T-helper 1 cell treated with Interleukin-12 subunit alpha and Interleukin-12 subunit beta and Interleukin-4 antibody, amounts not matched to agents 30 μg/mL and 1 μg/mL, for 36 hours (primary cell): Measurements from ENCODE around the gene HOXD1.

Experiments
- H3K27ac Mint-ChIP-seq: one replicate; pipeline ENCODE4 v1.8.0; 2021; ENCODE audit warnings: mild to moderate bottlenecking, mixed read lengths
- H3K27me3 Mint-ChIP-seq: one replicate; pipeline ENCODE4 v1.8.0; 2021; ENCODE audit warnings: low read depth, mixed read lengths
- H3K36me3 Mint-ChIP-seq: one replicate; pipeline ENCODE4 v1.8.0; 2021; ENCODE audit warnings: low read depth, mixed read lengths
- H3K4me1 Mint-ChIP-seq: one replicate; pipeline ENCODE4 v1.8.0; 2021; ENCODE audit warnings: low read depth, mixed read lengths
- H3K4me3 Mint-ChIP-seq: one replicate; pipeline ENCODE4 v1.8.0; 2021; ENCODE audit warnings: mild to moderate bottlenecking, moderate library complexity, mixed read lengths
- H3K9me3 Mint-ChIP-seq: one replicate; pipeline ENCODE4 v1.8.0; 2021; ENCODE audit warnings: mixed read lengths

Gene HOXD1

GRCh38 chr2:176170602-176171305, 17.7 kb upstream of the HOXD1 start:
- H3K27me3 Mint-ChIP-seq = peaks cover 81% of the 10 kb centered on the region
- no peak overlapping the region for H3K27ac Mint-ChIP-seq
- no peak overlapping the region for H3K4me3 Mint-ChIP-seq
- H3K36me3 Mint-ChIP-seq = peaks cover 3% of the 10 kb centered on the region
- H3K4me1 Mint-ChIP-seq = no peaks in the 10 kb centered on the region
- no peaks in the 10 kb centered on the region for H3K9me3 Mint-ChIP-seq

GRCh38 chr2:176171351-176172006, 17.0 kb upstream of the HOXD1 start:
- peaks cover 81% of the 10 kb centered on the region for H3K27me3 Mint-ChIP-seq
- peaks cover 3% of the 10 kb centered on the region for H3K36me3 Mint-ChIP-seq
- no peaks in the 10 kb centered on the region for H3K9me3 Mint-ChIP-seq
- H3K4me3 Mint-ChIP-seq = no peak overlapping the region
- no peaks in the 10 kb centered on the region for H3K4me1 Mint-ChIP-seq
- no peak overlapping the region for H3K27ac Mint-ChIP-seq

GRCh38 chr2:176172007-176172894, 16.2 kb upstream of the HOXD1 start:
- Mint-ChIP-seq H3K36me3 (peaks cover 3% of the 10 kb centered on the region), H3K9me3 (no peaks in the 10 kb centered on the region), H3K27me3 (peaks cover 81% of the 10 kb centered on the region), H3K4me3 (no peak overlapping the region), H3K4me1 (no peaks in the 10 kb centered on the region), H3K27ac (peak overlapping the region; percentile 69)

GRCh38 chr2:176172895-176173566, 15.4 kb upstream of the HOXD1 start:
- H3K9me3 Mint-ChIP-seq = no peaks in the 10 kb centered on the region
- no peaks in the 10 kb centered on the region for H3K4me1 Mint-ChIP-seq
- peaks cover 3% of the 10 kb centered on the region for H3K36me3 Mint-ChIP-seq
- H3K27me3 Mint-ChIP-seq = peaks cover 81% of the 10 kb centered on the region
- H3K4me3 Mint-ChIP-seq = no peak overlapping the region
- H3K27ac Mint-ChIP-seq = peak overlapping the region; percentile 69

- Mint-ChIP-seq H3K36me3 (peaks cover 3% of the 10 kb centered on the region), H3K9me3 (no peaks in the 10 kb centered on the region), H3K4me3 (no peak overlapping the region), H3K27me3 (peaks cover 88% of the 10 kb centered on the region), H3K27ac (no peak overlapping the region), H3K4me1 (no peaks in the 10 kb centered on the region)
Measured at GRCh38 chr2:176173567-176174381, 14.7 kb upstream of the HOXD1 start.

- H3K27me3 Mint-ChIP-seq = peaks cover 92% of the 10 kb centered on the region
- H3K4me1 Mint-ChIP-seq = no peaks in the 10 kb centered on the region
- no peak overlapping the region for H3K4me3 Mint-ChIP-seq
- H3K36me3 Mint-ChIP-seq = peaks cover 3% of the 10 kb centered on the region
- H3K9me3 Mint-ChIP-seq = no peaks in the 10 kb centered on the region
- H3K27ac Mint-ChIP-seq = no peak overlapping the region
Measured at GRCh38 chr2:176174382-176174823, 14.1 kb upstream of the HOXD1 start.

- H3K36me3 Mint-ChIP-seq = peaks cover 3% of the 10 kb centered on the region
- no peak overlapping the region for H3K27ac Mint-ChIP-seq
- no peak overlapping the region for H3K4me3 Mint-ChIP-seq
- no peaks in the 10 kb centered on the region for H3K9me3 Mint-ChIP-seq
- peaks cover 92% of the 10 kb centered on the region for H3K27me3 Mint-ChIP-seq
- no peaks in the 10 kb centered on the region for H3K4me1 Mint-ChIP-seq
Measured at GRCh38 chr2:176174824-176175708, 13.4 kb upstream of the HOXD1 start.

GRCh38 chr2:176175709-176176607, 12.5 kb upstream of the HOXD1 start:
- Mint-ChIP-seq H3K4me1 (no peaks in the 10 kb centered on the region), H3K27me3 (peaks cover 93% of the 10 kb centered on the region), H3K36me3 (peaks cover 3% of the 10 kb centered on the region), H3K9me3 (no peaks in the 10 kb centered on the region), H3K27ac (no peak overlapping the region), H3K4me3 (no peak overlapping the region)

- Mint-ChIP-seq H3K9me3 (no peaks in the 10 kb centered on the region), H3K36me3 (peaks cover 2% of the 10 kb centered on the region), H3K27ac (no peak overlapping the region), H3K4me1 (no peaks in the 10 kb centered on the region), H3K27me3 (peaks cover 93% of the 10 kb centered on the region), H3K4me3 (peak overlapping the region; percentile 38)
Measured at GRCh38 chr2:176177580-176178037, 10.9 kb upstream of the HOXD1 start.

- peak overlapping the region; percentile 19 for H3K4me3 Mint-ChIP-seq
- no peak overlapping the region for H3K27ac Mint-ChIP-seq
- H3K36me3 Mint-ChIP-seq = no peaks in the 10 kb centered on the region
- H3K27me3 Mint-ChIP-seq = peaks cover 93% of the 10 kb centered on the region
- no peaks in the 10 kb centered on the region for H3K4me1 Mint-ChIP-seq
- H3K9me3 Mint-ChIP-seq = no peaks in the 10 kb centered on the region
Measured at GRCh38 chr2:176178038-176178756, 10.3 kb upstream of the HOXD1 start.

- H3K4me1 Mint-ChIP-seq = no peaks in the 10 kb centered on the region
- no peak overlapping the region for H3K4me3 Mint-ChIP-seq
- peaks cover 91% of the 10 kb centered on the region for H3K27me3 Mint-ChIP-seq
- no peaks in the 10 kb centered on the region for H3K36me3 Mint-ChIP-seq
- H3K27ac Mint-ChIP-seq = no peak overlapping the region
- H3K9me3 Mint-ChIP-seq = no peaks in the 10 kb centered on the region
Measured at GRCh38 chr2:176178757-176179295, 9.6 kb upstream of the HOXD1 start.
